ENCODE measurements around the gene USP37. TPM values are rescaled to one million over a fixed set of nuclear protein-coding genes. Genes with fewer than 3 reads are reported as not detected.

USP37 gene
- total and polyA plus RNA-seq, 2 of the 4 experiments (the other 2 are of a cell fraction), result 1.6 to 6.5 TPM

DNA sequence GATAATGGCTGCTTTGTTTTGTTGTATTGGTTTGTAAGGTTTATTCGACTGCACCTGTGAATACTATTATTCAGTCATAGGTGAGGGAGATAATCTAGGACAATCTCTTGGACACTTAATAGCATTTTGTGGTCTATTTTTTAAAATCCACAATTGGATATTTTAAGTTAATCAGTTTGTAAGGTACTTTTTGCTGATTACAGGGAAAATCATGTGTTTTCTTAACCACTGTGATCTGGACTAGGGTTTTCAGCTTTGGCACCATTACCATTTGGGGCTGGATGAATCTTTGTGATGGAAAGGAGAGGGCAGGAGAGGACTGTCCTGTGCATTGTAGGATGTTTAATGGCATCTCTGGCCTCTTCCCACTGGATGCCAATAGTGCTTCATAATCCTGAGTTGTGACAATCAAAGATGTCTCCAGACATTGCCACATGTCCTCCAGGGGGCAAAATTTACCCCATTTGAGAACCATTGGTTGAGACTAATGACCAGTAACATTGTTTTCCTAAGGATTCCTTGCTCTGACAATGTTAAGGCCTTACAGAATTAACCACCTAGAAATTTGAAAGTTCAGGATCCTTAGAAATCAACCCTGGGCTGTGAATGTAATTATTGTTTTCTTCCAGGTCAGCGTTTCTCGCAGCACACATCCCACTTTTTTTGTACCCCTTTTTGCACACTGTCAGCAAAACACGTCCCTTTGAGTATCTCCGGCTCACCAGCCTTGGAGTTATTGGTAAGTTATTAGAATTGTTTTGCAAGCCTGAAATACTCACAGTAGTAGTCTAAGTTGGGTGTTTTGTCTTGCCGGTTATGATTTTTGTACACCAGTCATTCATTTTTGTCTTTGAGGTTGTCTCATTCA lies 16.1 kb upstream of the USP37 start:
- peaks cover 32% of the 10 kb centered on the region for H3K36me3 ChIP-seq (ENCODE audit: control insufficient read depth, insufficient read depth, low read length)
- TF ChIP-seq MAFK (IDR thresholded peaks at IDR 0.05; ENCODE audit: low read depth, low read length) (peak; percentile 73), BHLHE40 (IDR thresholded peaks at IDR 0.05; ENCODE audit: low read depth, low read length) (no peak)
- no peaks in the 10 kb centered on the region for H3K27me3 ChIP-seq (ENCODE audit: control insufficient read depth, insufficient read depth, low read length)
- no peak overlapping the region for H2BK20ac ChIP-seq (ENCODE audit: low read depth, low read length)
- no peak overlapping the region for H2BK120ac ChIP-seq (ENCODE audit: low read depth, low read length)
- intact Hi-C loops (cut with micrococcal nuclease) (no loop called here), dilution Hi-C loops (cut with HindIII; ENCODE audit: low sequenced_read_pairs, unreplicated experiment) (no loop called here), in situ Hi-C loops (cut with MboI; ENCODE audit: low sequenced_read_pairs) (no loop called here)
- no peaks in the 10 kb centered on the region for H3K4me1 ChIP-seq (ENCODE audit: control insufficient read depth, insufficient read depth, low read length)
- ChIA-PET CTCF (no interaction called here), POLR2A (ENCODE audit: unreplicated experiment) (no interaction called here)
- no peak overlapping the region for H2BK15ac ChIP-seq (ENCODE audit: low read depth, low read length)
- no peaks in the 10 kb centered on the region for H3K9me3 ChIP-seq (ENCODE audit: control insufficient read depth, insufficient read depth, low read length)
- H3K79me1 ChIP-seq (ENCODE audit: low read depth in 1 of 2, low read length in 2 of 2), result peaks cover 27 to 39% of the 10 kb centered on the region in 2 experiments
- H4K91ac ChIP-seq (ENCODE audit: insufficient read depth, low read depth, low read length), result no peak overlapping the region
- no peak overlapping the region for H3K18ac ChIP-seq (ENCODE audit: low read depth, low read length)
- DNase-seq (no peak), ATAC-seq (ENCODE audit: low read depth) (no peak)
- no peak overlapping the region for H2BK5ac ChIP-seq (ENCODE audit: low read depth, low read length, poor library complexity, severe bottlenecking)
- H2AFZ ChIP-seq (replicated peaks; ENCODE audit: low read length, poor library complexity), result no peak overlapping the region
- BruUV-seq (replicated peaks), result no TSS peak
- no peak overlapping the region for H2AK9ac ChIP-seq (replicated peaks; ENCODE audit: low read depth, low read length, poor library complexity)
- H3K4me2 ChIP-seq (ENCODE audit: low read depth, low read length), result no peak overlapping the region
- no peak overlapping the region for H2AK5ac ChIP-seq (ENCODE audit: low read depth, low read length)
- no peak overlapping the region for H3K56ac ChIP-seq (ENCODE audit: extremely low read depth, insufficient read depth, low read length)
- H3K4me3 ChIP-seq (ENCODE audit: insufficient read depth, low read depth, low read length), result no peak overlapping the region
- H3K14ac ChIP-seq (replicated peaks; ENCODE audit: low read depth, low read length), result no peak overlapping the region
- no peak overlapping the region for H3K27ac ChIP-seq (ENCODE audit: insufficient read depth, low read length)
- H4K20me1 ChIP-seq (ENCODE audit: insufficient read depth, low read length), result no peaks in the 10 kb centered on the region; the same call in 1 of the 2 replicates
- no peak overlapping the region for H4K5ac ChIP-seq (ENCODE audit: low read depth, low read length)
- H3K4ac ChIP-seq (ENCODE audit: low read depth, low read length), result no peak overlapping the region
- no peak overlapping the region for H3K23ac ChIP-seq (ENCODE audit: low read depth, low read length)
- WGBS, 2 experiments (ENCODE audit: extremely low coverage in 2 of 2, insufficient read length in 1 of 2), result 100% methylated on average over 1 of the region's 6 CpGs; no CpG with 5 or more reads in 1 of the 2 experiments
- peaks cover 4% of the 10 kb centered on the region; the same call in 1 of the 2 replicates for H3K9me1 ChIP-seq (ENCODE audit: insufficient read depth, low read length)
- no peak overlapping the region for H4K8ac ChIP-seq (ENCODE audit: low read depth in 2 of 2, low read length in 2 of 2)
- H3K9ac ChIP-seq (ENCODE audit: low read depth, low read length), result no peak overlapping the region

Data from IMR-90 (cell line).